Inflammatory macrophage treated with lipopolysaccharide for 4 hours (primary cell): ENCODE measurements around the gene KIF1A.

Source experiments
- DNase-seq: peaks from one replicate; pipeline ENCODE4 v3.0.0-alpha.2; 2020

Gene KIF1A

GRCh38 chr2:240819126-240819857 is 727 bp downstream of the KIF1A start:
- no peak for DNase-seq

- no peak for DNase-seq
Observed at GRCh38 chr2:240818293-240819125, 1.5 kb downstream of the KIF1A start.

GRCh38 chr2:240817496-240818292 is 2.3 kb downstream of the KIF1A start:
- no peak for DNase-seq

- no peak for DNase-seq
Observed at GRCh38 chr2:240816584-240817495, 3.2 kb downstream of the KIF1A start.

GRCh38 chr2:240815761-240816583 is 4.0 kb downstream of the KIF1A start:
- DNase-seq: no peak

- no peak for DNase-seq
Observed at GRCh38 chr2:240814946-240815760, 4.9 kb downstream of the KIF1A start.

- DNase-seq: no peak
Observed at GRCh38 chr2:240814280-240814679, 5.7 kb downstream of the KIF1A start.

- DNase-seq: no peak
Observed at GRCh38 chr2:240813231-240813921, 6.6 kb downstream of the KIF1A start.

GRCh38 chr2:240812721-240813120 is 7.3 kb downstream of the KIF1A start:
- no peak for DNase-seq

- DNase-seq: no peak
Observed at GRCh38 chr2:240812301-240812680, 7.7 kb downstream of the KIF1A start.

- DNase-seq: no peak
Observed at GRCh38 chr2:240811346-240812300, 8.4 kb downstream of the KIF1A start.

- DNase-seq: no peak
Observed at GRCh38 chr2:240810621-240811020, 9.4 kb downstream of the KIF1A start.

- no peak for DNase-seq
Observed at GRCh38 chr2:240810199-240810598, 9.8 kb downstream of the KIF1A start.

GRCh38 chr2:240809276-240809675 is 10.7 kb downstream of the KIF1A start:
- DNase-seq: no peak

- no peak for DNase-seq
Observed at GRCh38 chr2:240806459-240806858, 13.6 kb downstream of the KIF1A start.

GRCh38 chr2:240806006-240806405 is 14.0 kb downstream of the KIF1A start:
- DNase-seq: no peak

GRCh38 chr2:240803191-240803590 is 16.8 kb downstream of the KIF1A start:
- DNase-seq: no peak

- DNase-seq: no peak
Observed at GRCh38 chr2:240799033-240799820, 20.8 kb downstream of the KIF1A start.
